SW 1271 (cell line): Measurements from ENCODE around the gene C2orf68.
"Not testable (repeated sequence)": the region's sequence is repeated elsewhere in the genome, so short reads cannot be mapped to it uniquely, and the experiment has no call there.

Experiments
- DNase-seq, 2 experiments: peaks; one replicate each; lab custom pipeline; 2025; lab: John Stamatoyannopoulos, UW

The C2orf68 gene

GRCh38 chr2:85628658-85629057 is 16.8 kb upstream of the C2orf68 start:
- DNase-seq, result no peak

GRCh38 chr2:85623991-85624390 is 12.1 kb upstream of the C2orf68 start:
- DNase-seq, result no peak

- no peak for DNase-seq
These were observed 9.5 kb upstream of the C2orf68 start for GRCh38 chr2:85621338-85621737.

GRCh38 chr2:85619617-85620016 is 7.8 kb upstream of the C2orf68 start:
- DNase-seq, result no peak

GRCh38 chr2:85617723-85618122 is 5.9 kb upstream of the C2orf68 start:
- not testable (repeated sequence) for DNase-seq

- no peak for DNase-seq
These were observed 3.5 kb upstream of the C2orf68 start for GRCh38 chr2:85615413-85615728.

DNA sequence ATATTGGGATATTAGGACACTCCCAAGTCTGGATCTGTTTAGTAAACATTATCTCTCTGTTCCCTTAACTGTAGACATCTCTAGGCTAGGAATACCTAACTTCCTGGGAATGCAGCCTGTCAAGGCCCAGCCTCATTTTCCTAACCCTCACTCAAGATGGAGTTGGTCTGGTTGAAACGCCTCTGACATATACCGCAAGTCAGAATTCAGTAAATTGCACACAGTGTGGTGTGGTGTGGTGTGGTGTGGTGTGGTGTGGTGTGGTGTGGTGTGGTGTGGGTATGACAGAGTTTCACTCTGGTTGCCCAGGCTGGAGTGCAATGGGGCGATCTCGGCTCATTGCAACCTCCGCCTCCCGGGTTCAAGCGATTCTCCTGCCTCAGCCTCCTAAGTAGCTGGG is 2.9 kb upstream of the C2orf68 start:
- DNase-seq, result not testable (repeated sequence)

GRCh38 chr2:85613717-85614515 is 2.0 kb upstream of the C2orf68 start:
- no peak for DNase-seq

DNA sequence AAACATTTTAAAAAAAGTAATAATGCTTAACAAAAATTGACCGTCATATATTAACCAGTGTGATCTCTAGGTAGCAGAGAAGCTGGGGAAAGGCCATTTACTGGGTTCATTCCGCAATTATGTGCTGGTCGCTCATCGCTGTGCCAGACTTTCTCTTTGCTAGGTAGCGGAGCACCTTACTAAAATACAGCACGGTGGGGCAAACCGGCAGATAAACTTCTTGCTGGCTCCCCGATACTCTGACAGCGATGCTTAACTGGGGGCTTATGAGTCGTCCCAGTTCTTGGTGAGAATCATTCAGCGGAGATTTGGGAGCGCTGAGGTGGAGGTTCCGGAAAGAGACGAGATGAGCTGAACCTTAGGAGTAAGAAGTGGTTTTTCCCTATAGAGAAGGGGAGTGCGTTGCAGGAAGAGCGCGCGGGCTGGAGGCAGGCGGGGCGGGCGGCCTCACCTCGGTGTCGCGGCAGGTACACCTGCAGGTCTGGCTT is 605 bp downstream of the C2orf68 start:
- DNase-seq, result no peak

DNA sequence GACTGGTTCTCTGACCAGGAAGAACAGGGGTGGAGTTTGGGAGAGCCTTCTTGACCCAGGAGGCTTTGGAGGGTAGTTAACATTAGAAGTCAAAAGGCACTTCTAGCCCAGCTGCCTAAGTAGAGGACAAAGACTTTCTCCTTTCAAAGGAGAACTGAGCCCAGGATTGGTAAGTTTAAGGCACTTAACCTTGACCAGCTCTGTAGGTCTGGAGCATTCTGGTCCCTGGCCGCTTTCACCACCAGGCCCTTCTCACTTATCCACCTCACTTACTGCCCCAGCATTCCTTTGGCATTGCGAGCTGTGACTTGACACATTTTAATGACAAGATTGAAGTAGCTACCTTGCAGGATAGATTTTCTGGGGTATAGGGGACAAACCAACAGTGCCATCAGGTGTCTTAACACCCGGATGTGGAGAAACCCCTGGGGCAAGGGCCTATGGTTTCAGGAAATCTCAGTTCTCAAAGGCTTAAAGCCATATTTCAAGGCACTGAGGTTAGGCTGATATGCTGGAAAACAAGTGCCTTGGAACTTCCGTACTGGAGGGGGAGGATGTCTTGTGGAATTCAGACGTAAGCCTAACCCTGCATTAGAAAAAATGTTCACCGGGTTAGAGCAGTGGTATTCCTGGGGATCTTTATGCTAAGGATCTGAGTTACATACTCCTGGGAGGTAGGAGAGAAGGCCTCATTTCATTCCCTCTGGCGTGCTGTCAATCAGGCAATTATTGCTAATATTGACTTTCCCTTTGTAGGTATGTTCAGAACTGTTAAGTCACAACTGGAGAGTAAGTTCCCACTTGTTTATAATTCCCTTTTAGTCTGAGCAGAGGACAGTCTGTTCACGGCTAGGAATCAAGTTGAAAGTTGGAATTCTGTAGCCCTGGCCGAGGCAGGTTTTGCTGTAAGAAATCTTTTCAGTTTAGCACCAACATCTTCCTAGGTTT is 4.3 kb downstream of the C2orf68 start:
- DNase-seq, result no peak

DNA sequence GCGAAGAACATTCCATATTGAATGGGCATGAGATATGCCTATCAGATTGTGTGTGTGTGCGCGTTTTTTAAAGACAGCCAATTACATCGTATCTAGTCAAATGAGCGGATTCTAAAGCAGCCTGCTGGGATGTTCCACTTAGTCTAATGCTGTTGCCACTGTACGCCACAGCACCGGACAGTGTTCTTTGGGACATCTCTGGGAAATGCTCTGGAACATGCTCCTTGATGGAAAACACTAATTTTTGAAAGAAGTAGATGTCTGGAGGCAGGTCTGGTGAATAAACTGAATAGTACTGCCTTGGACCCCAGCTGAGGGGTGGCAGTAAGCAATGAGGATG is 5.8 kb downstream of the C2orf68 start:
- DNase-seq, result no peak

- DNase-seq, result no peak
These were observed 6.3 kb downstream of the C2orf68 start for GRCh38 chr2:85605406-85606115.

DNA sequence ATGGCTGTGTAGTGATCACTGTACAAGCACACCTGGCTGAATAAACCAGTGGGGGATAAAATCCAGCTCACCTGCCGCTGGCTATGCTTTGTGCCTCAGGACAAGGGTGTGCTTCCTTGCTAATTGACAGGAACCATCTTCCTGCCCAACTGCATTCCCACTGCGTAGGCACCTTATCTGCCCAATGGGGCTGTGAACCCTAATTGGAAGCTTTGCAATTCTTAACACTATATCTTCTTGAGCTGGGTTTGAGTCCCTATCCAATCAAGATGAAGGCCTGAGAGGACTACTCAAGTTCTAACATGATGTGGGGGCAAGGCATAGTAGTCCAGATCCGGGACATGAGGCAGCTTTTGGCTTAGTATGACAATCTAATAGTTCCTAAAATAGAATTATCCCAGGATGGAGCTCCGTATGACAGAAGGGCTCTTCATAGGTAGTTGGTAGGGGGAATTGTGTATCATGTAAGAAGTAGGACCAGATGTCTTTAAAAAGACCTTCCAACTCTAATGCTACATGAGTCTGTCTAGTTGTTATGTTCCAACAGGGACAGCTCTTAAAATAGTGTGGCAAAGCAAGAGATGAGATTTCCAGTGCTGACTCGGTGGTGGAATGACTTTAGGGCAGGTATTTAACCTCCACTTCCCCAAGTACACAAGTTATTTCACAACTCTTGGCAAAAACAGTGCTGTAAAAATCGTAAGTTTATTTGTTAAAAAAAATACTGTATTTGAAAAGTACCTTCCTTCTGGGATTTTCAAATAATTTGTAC is 7.1 kb downstream of the C2orf68 start:
- DNase-seq, result no peak

DNA sequence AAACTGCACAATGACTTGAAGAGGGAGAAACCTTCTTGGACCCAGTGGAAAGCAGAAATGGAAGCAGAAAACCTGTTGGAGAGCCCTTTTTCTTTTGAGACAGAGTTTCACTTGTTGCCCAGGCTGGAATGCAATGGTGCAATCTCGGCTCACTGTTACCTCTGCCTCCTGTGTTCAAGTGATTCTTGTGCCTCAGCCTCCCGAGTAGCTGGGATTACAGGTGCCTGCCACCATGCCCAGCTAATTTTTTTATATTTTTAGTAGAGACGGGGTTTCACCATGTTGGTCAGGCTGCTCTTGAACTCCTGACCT is 7.8 kb downstream of the C2orf68 start:
- not testable (repeated sequence) for DNase-seq

DNA sequence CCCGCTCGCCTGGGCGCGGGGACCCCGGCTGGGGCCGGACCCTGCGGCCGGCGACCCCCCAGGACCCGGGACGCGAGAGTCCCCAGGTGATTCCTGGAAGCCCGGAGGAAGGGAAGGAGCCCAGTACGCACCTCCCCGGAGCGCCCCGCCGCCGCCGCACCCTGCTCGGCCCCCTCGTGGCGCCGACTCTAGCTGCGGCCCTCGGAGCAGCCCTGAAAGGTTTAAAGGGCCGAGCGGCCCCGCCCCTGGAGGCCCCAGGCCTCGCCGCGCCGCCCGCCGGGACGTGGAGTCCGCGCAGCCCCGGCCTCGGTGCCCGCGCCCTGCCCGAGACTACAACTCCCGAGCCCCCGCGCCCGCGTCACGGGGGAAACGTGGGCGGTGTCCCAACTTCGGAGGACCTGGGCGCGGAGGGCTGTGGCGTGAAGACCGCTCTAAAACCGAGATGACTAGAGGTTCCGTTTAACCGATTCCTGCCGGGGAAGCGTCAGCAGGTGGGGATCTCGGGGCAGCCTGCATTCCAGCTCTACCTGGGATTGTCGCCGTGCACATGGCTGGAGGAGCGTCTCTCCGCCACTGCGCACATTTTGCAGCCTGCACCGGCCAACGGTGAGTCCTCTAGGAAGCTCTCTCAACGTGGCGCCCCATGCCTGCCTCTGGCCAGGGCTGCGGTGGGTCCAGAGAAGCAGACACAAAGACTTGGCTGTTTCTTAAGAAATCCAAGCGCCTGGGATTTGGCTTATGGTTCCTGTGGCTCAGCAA is 9.2 kb downstream of the C2orf68 start, which contains the start of gene TMEM150A:
TMEM150A (minus strand) TSS at position 223 of the 759 bp plus-strand sequence. CDS start 750 bp downstream, outside the sequence.
- DNase-seq, result peak; percentile 70 to 80

- DNase-seq, result peak in 1 of 2 experiments; percentile 40
These were observed 9.9 kb downstream of the C2orf68 start for GRCh38 chr2:85601771-85602475.

DNA sequence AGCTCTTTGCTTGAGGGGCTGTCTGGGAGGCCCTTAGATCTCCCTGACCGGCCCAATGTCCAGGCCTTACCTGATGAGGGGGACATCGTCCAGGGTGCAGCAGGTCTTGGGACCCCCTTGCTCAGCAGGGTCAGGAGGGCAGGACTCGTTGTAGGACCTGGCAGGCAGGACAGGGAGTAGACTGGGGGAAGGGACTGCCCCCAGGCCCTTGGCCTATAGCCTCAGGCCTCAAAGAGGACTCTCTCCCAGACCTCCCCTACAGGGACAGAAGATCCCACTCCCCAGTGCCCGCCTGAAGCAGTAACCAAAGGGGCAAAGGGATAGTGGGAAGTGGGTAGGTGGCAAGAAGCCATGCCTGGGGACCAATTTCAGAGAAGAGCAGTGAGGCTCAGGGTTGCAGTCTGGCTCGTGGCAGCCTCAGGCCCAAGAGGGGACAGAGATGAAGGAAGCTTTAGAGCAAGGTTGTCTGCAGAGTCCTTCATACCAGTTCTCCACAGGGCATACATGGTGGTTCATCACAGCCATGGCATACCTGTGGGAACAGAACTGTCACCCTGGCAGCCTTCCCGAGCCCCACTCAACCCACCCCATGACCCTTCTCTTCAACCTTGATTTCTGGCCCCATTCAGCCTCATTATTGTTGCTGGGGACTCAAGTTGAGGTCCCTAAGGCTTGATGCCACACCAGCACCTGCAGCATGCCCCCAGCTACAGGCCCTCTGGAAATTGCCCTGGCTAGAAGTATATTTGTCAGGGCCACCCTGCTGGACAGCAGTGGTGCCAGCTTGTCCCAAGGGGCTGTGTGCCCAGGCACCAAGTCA is 10.7 kb downstream of the C2orf68 start:
- DNase-seq, result no peak

- DNase-seq, result no peak
These were observed 11.7 kb downstream of the C2orf68 start for GRCh38 chr2:85600235-85600575.

GRCh38 chr2:85599468-85600234 is 12.2 kb downstream of the C2orf68 start:
- no peak for DNase-seq
